Fibroblast of peridontal ligament (primary cell): ENCODE data around the gene CDYL2.
A peak's percentile ranks its signal among the peaks of the same experiment; 100 is the strongest.

Source experiments
- DNase-seq: peaks from one replicate; pipeline ENCODE4 v3.0.0-alpha.2; 2010; ENCODE audit errors: extremely low read depth

CDYL2 gene

DNA sequence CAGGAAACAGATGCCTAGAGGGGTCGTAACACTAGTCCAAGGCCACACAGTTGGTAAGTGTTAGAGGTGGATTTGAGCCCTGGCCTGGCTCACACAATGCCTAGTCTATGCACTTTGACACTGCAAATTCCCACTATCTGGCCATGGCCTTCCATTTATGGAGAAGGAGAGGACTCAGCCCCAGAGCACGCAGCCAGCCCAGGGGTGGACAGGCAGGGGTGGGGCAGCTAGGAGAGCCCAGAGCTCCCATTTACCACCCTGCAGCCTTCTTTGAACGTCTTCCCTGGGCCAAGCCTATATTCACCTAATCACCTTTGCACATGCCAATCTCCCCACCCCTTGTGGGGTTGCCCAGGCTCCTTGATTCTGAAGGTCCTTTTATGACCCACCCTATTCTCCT is 182.4 kb downstream of the CDYL2 start:
- DNase-seq = no peak

DNA sequence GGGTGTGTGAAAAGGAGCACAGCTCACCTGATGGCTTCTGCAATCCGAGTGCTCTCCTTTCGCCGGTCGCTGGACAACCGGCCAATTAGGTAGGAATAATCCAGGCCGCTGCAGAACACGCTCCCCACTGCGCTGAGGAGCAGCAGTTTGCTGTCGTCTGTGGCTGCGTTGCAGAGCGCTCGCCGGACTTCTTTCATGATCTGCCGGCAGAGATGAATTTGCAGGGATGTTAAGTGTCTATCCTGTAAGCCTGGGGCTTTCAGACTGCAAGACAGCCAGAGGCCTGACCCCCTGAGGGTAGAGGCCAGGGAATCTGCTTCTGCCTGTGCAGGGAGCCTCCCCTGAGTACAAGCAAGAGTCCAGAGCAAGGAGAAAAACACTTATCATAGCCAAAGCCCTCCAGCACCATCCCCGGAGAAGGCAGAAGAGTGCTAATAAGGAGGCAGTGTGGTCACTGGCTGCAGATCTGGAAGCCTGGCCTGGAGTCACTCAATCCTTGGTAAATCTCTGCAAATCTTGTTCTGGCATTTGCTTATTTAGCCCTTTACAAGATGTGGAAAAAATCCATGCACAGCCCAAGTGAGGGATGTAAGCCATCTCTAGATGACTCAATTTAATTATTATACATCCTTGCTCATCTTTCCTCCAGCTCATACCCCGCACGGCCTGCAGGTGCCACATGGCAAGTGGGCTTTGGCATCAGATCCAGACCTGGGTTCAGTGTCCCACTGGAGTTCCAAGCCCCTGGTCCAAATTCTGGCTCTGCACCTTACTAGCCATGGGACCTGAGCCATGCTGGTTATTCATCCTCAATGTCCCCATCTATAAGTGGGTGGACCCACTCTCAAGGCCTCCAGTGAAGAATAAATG is 183.4 kb downstream of the CDYL2 start:
- DNase-seq = no peak

DNA sequence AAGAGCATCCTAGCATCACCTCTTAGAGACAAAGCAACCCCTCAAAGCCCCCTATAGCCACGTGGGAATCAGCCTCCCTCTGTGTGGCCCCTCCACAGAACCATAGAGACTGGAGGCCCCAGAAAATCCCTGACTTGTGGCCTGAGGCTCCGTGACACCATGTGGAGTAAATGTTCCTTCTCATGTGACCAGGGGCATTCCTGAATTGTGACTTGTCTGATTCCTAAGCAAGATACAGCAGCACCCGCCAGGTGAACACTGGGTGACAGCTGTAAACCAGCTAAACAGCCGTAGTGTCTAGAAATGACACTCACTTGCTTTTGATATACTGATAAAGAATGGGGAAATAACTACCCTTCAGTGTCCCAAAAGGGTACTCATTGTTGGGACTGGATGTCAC is 184.6 kb downstream of the CDYL2 start:
- DNase-seq = no peak

- no peak for DNase-seq
Observed at GRCh38 chr16:80618862-80619648, 185.3 kb downstream of the CDYL2 start.

- DNase-seq = no peak
Observed at GRCh38 chr16:80616362-80616761, 188.0 kb downstream of the CDYL2 start.

- no peak for DNase-seq
Observed at GRCh38 chr16:80615735-80616134, 188.7 kb downstream of the CDYL2 start.

- DNase-seq = peak; percentile 44
Observed at GRCh38 chr16:80614908-80615671, 189.3 kb downstream of the CDYL2 start.

GRCh38 chr16:80612461-80613017 is 191.9 kb downstream of the CDYL2 start:
- no peak for DNase-seq

DNA sequence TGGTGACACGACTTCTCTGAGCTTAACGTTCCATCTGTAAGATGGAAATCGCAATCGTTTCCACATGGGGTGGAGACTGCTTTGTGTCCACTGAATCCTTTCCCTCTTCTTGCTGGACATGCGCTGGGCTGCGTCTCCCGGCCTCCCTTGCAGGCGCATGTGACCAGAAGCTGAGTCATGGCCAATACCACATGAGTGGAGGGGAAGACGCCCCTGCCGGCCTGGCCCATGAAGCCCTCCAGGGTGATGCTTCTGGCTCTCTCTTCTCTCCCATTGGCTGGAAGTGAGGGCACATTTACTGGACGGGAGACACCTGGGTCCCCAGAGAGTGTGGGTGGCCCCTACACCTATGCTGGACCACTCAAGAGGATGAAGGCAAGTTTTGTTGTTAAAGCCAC is 192.5 kb downstream of the CDYL2 start:
- DNase-seq = no peak

- no peak for DNase-seq
Observed at GRCh38 chr16:80611171-80611929, 193.0 kb downstream of the CDYL2 start.

DNA sequence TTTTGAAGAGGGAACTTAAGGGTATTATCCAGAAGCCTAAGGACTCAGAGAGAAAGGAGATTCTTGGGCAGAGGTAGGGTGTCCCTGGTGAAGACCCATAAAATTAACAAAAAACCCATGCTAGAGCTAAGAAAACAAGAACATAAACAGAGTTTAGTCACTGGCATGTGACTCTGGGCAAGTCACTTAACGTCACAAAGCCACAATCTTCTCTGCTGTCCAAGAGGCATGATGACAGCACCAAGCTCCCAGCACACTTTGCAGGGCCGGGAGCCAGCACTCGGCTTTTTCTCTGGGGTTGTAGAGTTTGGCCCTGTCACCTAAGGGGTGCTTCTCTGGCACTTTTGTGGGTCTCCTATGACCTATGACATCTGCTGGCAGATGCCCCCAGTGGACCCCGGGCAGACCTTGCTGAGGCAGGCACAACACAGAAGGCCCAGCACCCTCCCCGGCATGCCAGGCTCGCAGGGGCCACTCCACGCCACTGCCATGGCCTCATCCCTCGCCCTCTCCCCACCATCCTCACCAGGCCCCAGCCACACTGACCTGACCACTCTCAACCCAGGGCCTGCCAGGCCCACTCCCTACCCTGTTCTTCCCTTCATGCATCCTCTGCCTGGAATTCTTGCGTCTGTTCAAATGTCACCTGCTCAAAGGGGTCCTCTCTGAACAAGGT is 193.8 kb downstream of the CDYL2 start:
- peak; percentile 14 for DNase-seq

- DNase-seq = no peak
Observed at GRCh38 chr16:80608946-80609345, 195.5 kb downstream of the CDYL2 start.

GRCh38 chr16:80607204-80607603 is 197.2 kb downstream of the CDYL2 start:
- no peak for DNase-seq

DNA sequence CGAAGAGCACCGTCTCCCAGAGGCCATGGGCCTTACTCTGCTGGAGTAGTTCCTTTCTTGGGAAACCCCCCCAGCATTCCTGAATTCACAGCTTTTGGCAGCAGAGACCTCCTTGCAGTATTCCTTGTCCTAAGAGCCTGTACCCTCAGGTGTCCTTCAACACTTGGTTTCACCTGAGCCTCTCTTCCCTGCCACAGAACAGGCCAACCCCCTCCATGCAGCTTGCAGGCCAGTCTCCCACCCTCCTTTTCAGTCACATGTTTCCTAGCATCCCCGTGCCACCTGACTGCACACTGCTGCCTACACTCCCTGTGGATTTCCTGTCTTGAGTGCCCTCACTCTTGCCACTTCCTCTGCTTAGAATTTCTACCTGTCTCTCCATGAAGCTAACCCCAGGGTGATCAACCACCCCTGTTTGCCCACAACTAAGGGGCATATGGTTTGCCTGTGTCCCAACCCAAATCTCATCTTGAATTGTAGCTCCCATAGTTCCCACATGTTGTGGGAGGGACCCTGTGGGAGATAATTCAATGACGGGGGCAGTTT is 198.1 kb downstream of the CDYL2 start:
- no peak for DNase-seq

DNA sequence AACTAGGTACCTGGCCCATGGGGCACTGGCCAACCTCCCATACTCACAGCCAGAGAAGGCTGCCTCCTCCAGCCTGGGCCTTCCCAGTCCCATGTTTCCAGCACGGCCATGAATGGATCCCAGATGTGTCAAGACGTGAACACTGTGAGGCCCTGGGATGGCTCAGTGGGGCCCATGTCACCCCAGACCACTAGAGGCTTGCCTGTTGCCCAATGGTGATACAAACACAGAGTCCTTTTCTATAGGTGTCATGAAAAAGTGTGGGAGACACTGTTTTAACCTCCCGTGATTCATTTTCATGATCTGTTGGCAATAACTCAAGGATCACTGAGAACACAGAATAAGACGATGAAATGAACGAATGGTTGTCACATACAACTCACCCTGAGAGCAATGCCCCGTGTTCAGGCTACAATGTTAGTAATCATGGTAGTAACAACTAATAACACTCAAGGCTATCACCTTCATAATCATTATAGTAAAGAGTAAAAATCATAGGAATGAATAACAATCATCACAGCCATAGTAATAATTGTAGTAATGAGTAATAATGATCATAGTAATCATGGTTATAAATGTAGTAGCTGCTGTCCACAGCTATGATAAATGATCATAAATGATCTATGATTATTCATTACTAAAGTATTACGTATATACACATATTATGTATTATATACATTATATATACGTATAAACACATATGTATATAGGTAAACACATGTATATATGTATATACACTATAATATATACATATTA is 199.6 kb downstream of the CDYL2 start:
- no peak for DNase-seq

- DNase-seq = no peak
Observed at GRCh38 chr16:80602894-80603293, 201.5 kb downstream of the CDYL2 start.

GRCh38 chr16:80601182-80601581 is 203.2 kb downstream of the CDYL2 start:
- DNase-seq = no peak

- peak; percentile 59 for DNase-seq
Observed at GRCh38 chr16:80599466-80599865, 204.9 kb downstream of the CDYL2 start.

GRCh38 chr16:80596507-80597207 is 207.7 kb downstream of the CDYL2 start:
- no peak for DNase-seq
